Activated CD4-positive, alpha-beta memory T cell treated with anti-CD3 and anti-CD28 coated beads, Interleukin-2, amount 10 ng/mL, durations not matched to agents 7 days and 5 days (primary cell): ENCODE measurements around the gene CRYAA. TPM values are rescaled to one million over a fixed set of nuclear protein-coding genes. Genes with fewer than 3 reads are reported as not detected.

Experiments
- CTCF ChIA-PET: fragments of 350-600 bp; sonication (Branson Sonifier 250); formaldehyde crosslinking; loops from one replicate; lab custom pipeline; 2021; ENCODE audit warnings: antibody characterized with exemption, inconsistent platforms; lab: Charles Lee
- POLR2A ChIA-PET: fragments of 350-600 bp; sonication (Branson Sonifier 250); formaldehyde crosslinking; loops from one replicate; lab custom pipeline; 2021; ENCODE audit warnings: antibody characterized with exemption; lab: Charles Lee
- DNase-seq: peaks from one replicate; pipeline ENCODE4 v3.0.0-alpha.2; 2020
- H3K27ac Mint-ChIP-seq: one replicate; pipeline ENCODE4 v1.8.0; 2021; ENCODE audit warnings: mild to moderate bottlenecking, mixed read lengths
- H3K27me3 Mint-ChIP-seq: one replicate; pipeline ENCODE4 v1.8.0; 2021; ENCODE audit warnings: mixed read lengths
- H3K36me3 Mint-ChIP-seq: one replicate; pipeline ENCODE4 v1.8.0; 2021; ENCODE audit warnings: low read depth, mixed read lengths
- H3K4me1 Mint-ChIP-seq: one replicate; pipeline ENCODE4 v1.8.0; 2021; ENCODE audit warnings: mixed read lengths
- H3K4me3 Mint-ChIP-seq: one replicate; pipeline ENCODE4 v1.8.0; 2021; ENCODE audit warnings: mild to moderate bottlenecking, mixed read lengths
- H3K9me3 Mint-ChIP-seq: one replicate; pipeline ENCODE4 v1.8.0; 2021; ENCODE audit warnings: mixed read lengths
- total RNA-seq, 2 experiments: library from RNA; stranded (reverse); gene quantifications; one replicate each; pipeline ENCODE4 v1.2.3, GENCODE V29; 2021

The CRYAA gene
- total RNA-seq, 2 experiments from 2014 or later = not detected

DNA sequence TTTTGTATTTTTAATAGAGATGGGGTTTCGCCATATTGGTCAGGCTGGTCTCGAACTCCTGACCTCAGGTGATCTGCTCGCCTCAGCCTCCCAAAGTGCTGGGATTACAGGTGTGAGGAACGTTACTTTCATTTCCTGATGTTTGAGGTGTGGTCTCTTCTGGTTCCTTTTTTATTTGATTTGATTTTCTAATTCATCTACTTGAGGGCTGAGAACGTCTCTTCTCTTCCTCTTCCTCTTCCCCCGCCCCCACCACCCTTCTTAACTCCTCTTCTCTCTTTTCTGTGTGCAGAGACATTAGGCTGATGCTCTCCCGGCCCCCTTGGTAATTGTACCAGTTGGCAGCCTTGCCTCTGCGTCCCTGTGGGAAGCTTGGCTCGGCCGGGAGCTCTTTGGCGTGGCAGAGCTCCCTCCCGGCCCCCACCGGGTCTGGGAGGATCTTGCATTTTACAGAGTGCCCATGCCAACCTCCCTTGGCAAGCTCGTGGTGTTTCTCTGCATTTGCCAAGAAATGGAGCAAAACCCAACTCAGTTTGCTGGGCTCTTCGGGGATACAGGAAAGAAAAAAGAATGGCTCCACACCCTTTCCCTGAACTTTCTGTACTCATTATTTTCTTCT, 19.9 kb downstream of the CRYAA start:
- peaks cover 2% of the 10 kb centered on the region for H3K27me3 Mint-ChIP-seq
- H3K4me3 Mint-ChIP-seq = no peak overlapping the region
- ChIA-PET POLR2A (no interaction called here), CTCF (no interaction called here)
- no peak for DNase-seq
- H3K4me1 Mint-ChIP-seq = no peaks in the 10 kb centered on the region
- H3K9me3 Mint-ChIP-seq = no peaks in the 10 kb centered on the region
- H3K27ac Mint-ChIP-seq = no peak overlapping the region
- H3K36me3 Mint-ChIP-seq = no peaks in the 10 kb centered on the region

- no peak for DNase-seq
- Mint-ChIP-seq H3K4me1 (peaks cover 2% of the 10 kb centered on the region), H3K9me3 (no peaks in the 10 kb centered on the region), H3K4me3 (no peak overlapping the region), H3K27me3 (peaks cover 2% of the 10 kb centered on the region), H3K27ac (no peak overlapping the region), H3K36me3 (no peaks in the 10 kb centered on the region)
- ChIA-PET CTCF (no interaction called here), POLR2A (no interaction called here)
Measured at GRCh38 chr21:43189936-43190335, 21.1 kb downstream of the CRYAA start.

GRCh38 chr21:43190544-43190943, 21.7 kb downstream of the CRYAA start:
- no peak for DNase-seq
- Mint-ChIP-seq H3K4me1 (peaks cover 2% of the 10 kb centered on the region), H3K4me3 (no peak overlapping the region)

GRCh38 chr21:43190951-43191350, 22.1 kb downstream of the CRYAA start:
- CTCF ChIA-PET = no interaction called here

More at GRCh38 chr21:43190544-43190943, 21.7 kb downstream of the CRYAA start:
- H3K9me3 Mint-ChIP-seq = no peaks in the 10 kb centered on the region
- H3K27ac Mint-ChIP-seq = no peak overlapping the region
- ChIA-PET POLR2A (no interaction called here), CTCF (no interaction called here)
- H3K36me3 Mint-ChIP-seq = no peaks in the 10 kb centered on the region
- H3K27me3 Mint-ChIP-seq = peaks cover 2% of the 10 kb centered on the region

DNA sequence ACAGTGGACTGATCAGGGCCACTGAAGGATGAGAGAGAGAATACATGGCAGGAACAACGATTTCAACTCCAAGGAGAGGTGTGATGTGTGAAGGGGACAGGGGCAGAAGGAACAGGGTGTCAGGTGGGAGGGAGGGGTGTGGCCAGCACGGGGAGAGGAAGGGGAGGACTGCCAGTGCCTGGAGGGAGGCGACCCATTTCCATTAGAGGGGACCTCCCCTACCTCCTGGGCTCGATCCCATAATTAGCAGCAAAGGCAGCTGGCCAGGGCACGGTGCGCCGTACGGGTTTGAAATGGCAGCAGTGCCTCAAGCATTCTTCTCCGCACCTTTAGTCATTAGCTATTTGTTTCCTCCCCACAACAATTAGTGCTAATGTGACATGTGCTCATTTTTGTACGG, 22.7 kb downstream of the CRYAA start:
- peaks cover 2% of the 10 kb centered on the region for H3K4me1 Mint-ChIP-seq
- peaks cover 2% of the 10 kb centered on the region for H3K27me3 Mint-ChIP-seq
- H3K9me3 Mint-ChIP-seq = no peaks in the 10 kb centered on the region
- no peak overlapping the region for H3K27ac Mint-ChIP-seq
- H3K36me3 Mint-ChIP-seq = no peaks in the 10 kb centered on the region
- ChIA-PET CTCF (no interaction called here), POLR2A (no interaction called here)
- no peak overlapping the region for H3K4me3 Mint-ChIP-seq
- peak; percentile 3 for DNase-seq

More at GRCh38 chr21:43190951-43191350, 22.1 kb downstream of the CRYAA start:
- POLR2A ChIA-PET = no interaction called here
- Mint-ChIP-seq H3K9me3 (no peaks in the 10 kb centered on the region), H3K4me1 (peaks cover 2% of the 10 kb centered on the region), H3K4me3 (no peak overlapping the region), H3K27ac (no peak overlapping the region), H3K27me3 (peaks cover 2% of the 10 kb centered on the region), H3K36me3 (no peaks in the 10 kb centered on the region)
- DNase-seq = peak; percentile 6

DNA sequence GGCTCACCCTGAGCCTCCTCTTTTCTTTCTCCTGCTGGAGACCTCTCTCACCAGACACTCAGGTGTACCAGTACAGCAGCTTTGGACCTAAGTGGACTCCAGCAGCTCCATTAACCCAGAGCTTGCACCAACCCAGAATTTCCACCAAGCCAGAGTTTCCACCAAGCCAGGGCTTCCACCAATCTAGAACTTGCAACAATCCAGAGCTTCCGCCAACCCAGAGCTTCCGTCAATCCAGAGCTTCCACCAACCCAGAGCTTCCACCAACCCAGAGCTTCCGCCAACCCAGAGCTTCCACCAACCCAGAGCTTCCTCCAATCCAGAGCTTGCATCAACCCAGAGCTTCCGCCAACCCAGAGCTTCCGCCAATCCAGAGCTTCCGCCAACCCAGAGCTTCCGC, 23.2 kb downstream of the CRYAA start:
- peaks cover 4% of the 10 kb centered on the region for H3K4me1 Mint-ChIP-seq
- ChIA-PET POLR2A (no interaction called here), CTCF (no interaction called here)
- peaks cover 2% of the 10 kb centered on the region for H3K27me3 Mint-ChIP-seq
- no peak for DNase-seq
- H3K36me3 Mint-ChIP-seq = no peaks in the 10 kb centered on the region
- H3K27ac Mint-ChIP-seq = no peak overlapping the region
- H3K4me3 Mint-ChIP-seq = no peak overlapping the region
- no peaks in the 10 kb centered on the region for H3K9me3 Mint-ChIP-seq

GRCh38 chr21:43192501-43193081, 23.8 kb downstream of the CRYAA start:
- Mint-ChIP-seq H3K9me3 (no peaks in the 10 kb centered on the region), H3K27me3 (peaks cover 6% of the 10 kb centered on the region), H3K27ac (no peak overlapping the region), H3K36me3 (no peaks in the 10 kb centered on the region), H3K4me1 (peaks cover 10% of the 10 kb centered on the region), H3K4me3 (no peak overlapping the region)
- ChIA-PET CTCF (no interaction called here), POLR2A (no interaction called here)
- peak; percentile 7 for DNase-seq

GRCh38 chr21:43193088-43193650, 24.4 kb downstream of the CRYAA start:
- H3K4me3 Mint-ChIP-seq = no peak overlapping the region
- no peaks in the 10 kb centered on the region for H3K36me3 Mint-ChIP-seq
- H3K27me3 Mint-ChIP-seq = peaks cover 7% of the 10 kb centered on the region
- POLR2A ChIA-PET = no interaction called here
- peak; percentile 1 for DNase-seq
- H3K27ac Mint-ChIP-seq = no peak overlapping the region
- CTCF ChIA-PET = no interaction called here
- peaks cover under 1% of the 10 kb centered on the region for H3K9me3 Mint-ChIP-seq
- H3K4me1 Mint-ChIP-seq = peaks cover 11% of the 10 kb centered on the region

DNA sequence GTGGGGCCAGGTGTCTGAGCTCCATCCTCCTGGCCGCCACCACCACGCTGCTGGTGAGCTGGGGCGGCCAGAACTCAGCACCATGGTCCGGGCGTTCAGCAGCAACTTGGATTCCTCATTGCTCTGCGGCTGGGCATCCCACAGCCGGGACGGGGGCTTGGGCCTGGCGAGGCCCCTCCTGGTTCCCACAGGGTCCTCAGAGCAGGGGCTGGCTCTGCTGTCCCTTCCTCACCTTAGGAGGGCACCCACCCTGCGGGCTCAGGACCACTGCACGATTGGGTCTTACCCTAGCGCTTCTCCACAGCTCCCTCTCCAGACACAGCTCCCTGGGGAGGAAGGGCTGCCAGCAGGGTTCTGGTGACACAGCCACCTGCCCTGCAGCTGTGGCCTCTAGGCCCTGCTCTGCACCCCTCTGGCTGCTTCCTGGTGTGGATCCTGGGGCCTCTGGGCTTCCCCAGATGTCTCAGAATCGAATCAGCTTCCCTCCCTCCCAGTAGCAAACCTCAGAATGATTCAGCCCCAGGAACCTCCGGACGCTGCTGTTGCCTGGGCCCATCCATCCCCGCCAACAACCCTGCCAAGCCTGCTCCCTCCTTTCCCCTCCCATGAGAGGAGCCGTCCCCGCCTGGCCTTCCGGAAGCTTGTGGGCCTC, 25.0 kb downstream of the CRYAA start:
- H3K9me3 Mint-ChIP-seq = peaks cover 6% of the 10 kb centered on the region
- peak; percentile 16 for DNase-seq
- H3K27me3 Mint-ChIP-seq = peaks cover 13% of the 10 kb centered on the region
- no peak overlapping the region for H3K27ac Mint-ChIP-seq
- ChIA-PET POLR2A (no interaction called here), CTCF (no interaction called here)
- H3K36me3 Mint-ChIP-seq = peaks cover 4% of the 10 kb centered on the region
- H3K4me1 Mint-ChIP-seq = peaks cover 11% of the 10 kb centered on the region
- H3K4me3 Mint-ChIP-seq = no peak overlapping the region

DNA sequence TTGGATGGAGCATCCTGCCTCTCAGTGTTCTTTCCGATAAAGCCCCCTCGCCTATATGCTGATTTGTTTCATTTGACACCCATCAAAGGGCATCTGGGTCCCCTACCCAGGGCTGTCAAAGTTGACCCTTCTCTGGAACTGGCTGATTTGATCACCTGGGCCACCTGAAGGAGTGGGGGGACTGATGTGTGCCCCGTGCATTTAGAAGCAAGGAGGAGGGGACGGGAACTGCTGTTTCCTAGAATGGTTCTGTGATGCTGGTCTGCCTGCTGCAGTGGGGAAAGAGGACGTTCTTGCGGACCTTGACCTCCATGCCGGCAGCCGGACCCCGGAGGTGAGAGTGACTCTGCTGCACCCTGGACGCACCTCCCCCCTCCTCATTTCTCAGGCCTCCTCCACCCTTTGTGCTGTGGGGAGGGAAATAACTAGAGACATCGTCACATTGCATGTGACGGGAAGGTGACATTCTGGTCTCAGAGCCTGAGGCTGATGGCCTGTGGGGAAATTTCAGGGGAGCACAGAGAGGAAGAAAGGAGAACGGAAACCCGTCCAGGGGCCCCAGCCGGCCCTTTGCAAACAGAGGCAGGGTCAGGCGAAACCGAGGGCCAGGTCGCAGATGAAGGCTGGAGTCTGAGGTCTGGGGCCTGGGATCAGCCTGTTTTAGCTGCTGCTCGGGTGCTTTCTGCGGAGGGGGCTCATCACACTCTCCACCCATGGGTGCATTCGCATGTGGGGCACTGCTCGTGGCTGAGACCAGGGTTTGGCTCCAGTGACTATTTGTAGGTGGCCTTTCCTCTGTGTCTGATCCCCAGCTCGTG, 25.7 kb downstream of the CRYAA start:
- ChIA-PET POLR2A (no interaction called here), CTCF (no interaction called here)
- Mint-ChIP-seq H3K27me3 (peaks cover 15% of the 10 kb centered on the region), H3K9me3 (peaks cover 6% of the 10 kb centered on the region), H3K4me1 (peaks cover 11% of the 10 kb centered on the region), H3K27ac (no peak overlapping the region), H3K36me3 (peaks cover 4% of the 10 kb centered on the region), H3K4me3 (no peak overlapping the region)
- peak; percentile 5 for DNase-seq

GRCh38 chr21:43195121-43196021, 26.6 kb downstream of the CRYAA start:
- DNase-seq = peak; percentile 7
- H3K4me1 Mint-ChIP-seq = peaks cover 11% of the 10 kb centered on the region
- peaks cover 9% of the 10 kb centered on the region for H3K9me3 Mint-ChIP-seq
- H3K36me3 Mint-ChIP-seq = peaks cover 7% of the 10 kb centered on the region
- peaks cover 20% of the 10 kb centered on the region for H3K27me3 Mint-ChIP-seq
- ChIA-PET CTCF (no interaction called here), POLR2A (no interaction called here)
- H3K27ac Mint-ChIP-seq = no peak overlapping the region
- H3K4me3 Mint-ChIP-seq = no peak overlapping the region

DNA sequence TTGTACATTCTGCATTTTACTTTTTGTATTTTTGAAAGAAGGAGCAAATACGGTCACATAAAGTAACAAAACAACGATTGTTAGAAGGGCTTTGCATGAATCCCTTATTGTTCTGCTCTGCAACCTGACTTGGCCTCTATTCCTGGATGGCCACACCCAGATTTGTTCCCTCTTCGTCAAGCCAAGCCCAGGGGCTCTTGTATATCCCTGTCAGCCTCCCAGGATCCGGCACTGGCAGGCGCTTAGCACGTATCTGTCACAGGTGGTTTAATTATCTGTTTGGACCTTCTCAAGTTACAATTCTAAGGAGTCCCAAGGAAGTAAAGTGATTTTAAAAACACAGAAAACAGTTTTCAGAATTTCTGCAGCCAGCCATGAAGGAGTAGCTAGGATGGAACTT, 28.0 kb downstream of the CRYAA start:
- DNase-seq = peak; percentile 8
- Mint-ChIP-seq H3K27ac (no peak overlapping the region), H3K36me3 (peaks cover 7% of the 10 kb centered on the region), H3K9me3 (peaks cover 18% of the 10 kb centered on the region), H3K4me3 (no peak overlapping the region), H3K27me3 (peaks cover 20% of the 10 kb centered on the region), H3K4me1 (peaks cover 11% of the 10 kb centered on the region)
- ChIA-PET POLR2A (no interaction called here), CTCF (no interaction called here)
